Amniotic stem cell (primary cell): ENCODE measurements around the gene PODXL2.
A peak's percentile ranks its signal among the peaks of the same experiment; 100 is the strongest.
"Not testable (repeated sequence)": the region's sequence is repeated elsewhere in the genome, so short reads cannot be mapped to it uniquely, and the experiment has no call there.

Experiments
- DNase-seq: peaks from one replicate; lab custom pipeline; 2025; lab: John Stamatoyannopoulos, UW

Gene PODXL2

DNA sequence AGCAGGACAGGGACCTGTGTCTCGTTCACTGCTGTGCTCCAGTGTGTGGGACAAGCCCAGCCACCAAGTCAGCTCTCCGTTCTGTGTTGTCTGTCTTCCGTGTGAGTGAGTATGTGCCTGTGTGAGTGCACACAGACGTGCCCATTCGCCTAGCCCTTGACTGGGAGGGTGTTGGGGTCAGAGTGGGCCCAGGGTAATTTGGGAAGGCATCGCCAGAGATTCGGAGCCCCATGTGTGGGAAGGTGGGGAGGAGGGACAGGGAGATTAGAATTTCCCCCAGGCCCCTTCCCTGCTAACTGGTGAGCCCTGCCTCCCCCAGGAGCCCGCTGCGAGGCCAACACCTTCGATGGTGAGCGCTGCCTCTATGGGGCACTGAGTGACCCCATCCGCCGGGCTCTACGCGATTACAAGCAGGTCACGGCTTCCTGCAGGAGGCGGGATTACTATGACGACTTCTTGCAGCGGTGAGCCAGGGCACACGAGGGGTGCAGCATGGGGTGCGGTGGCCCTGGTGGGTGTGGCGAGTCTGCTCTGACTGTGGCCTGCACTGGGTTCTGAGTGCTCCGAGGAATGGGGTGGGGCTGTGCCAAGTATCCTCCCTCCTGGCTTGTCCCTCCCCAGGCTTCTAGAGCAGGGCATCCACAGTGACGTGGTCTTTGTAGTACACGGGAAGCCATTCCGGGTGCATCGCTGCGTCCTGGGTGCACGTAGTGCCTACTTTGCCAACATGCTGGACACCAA lies 46.8 kb downstream of the PODXL2 start:
- no peak for DNase-seq

DNA sequence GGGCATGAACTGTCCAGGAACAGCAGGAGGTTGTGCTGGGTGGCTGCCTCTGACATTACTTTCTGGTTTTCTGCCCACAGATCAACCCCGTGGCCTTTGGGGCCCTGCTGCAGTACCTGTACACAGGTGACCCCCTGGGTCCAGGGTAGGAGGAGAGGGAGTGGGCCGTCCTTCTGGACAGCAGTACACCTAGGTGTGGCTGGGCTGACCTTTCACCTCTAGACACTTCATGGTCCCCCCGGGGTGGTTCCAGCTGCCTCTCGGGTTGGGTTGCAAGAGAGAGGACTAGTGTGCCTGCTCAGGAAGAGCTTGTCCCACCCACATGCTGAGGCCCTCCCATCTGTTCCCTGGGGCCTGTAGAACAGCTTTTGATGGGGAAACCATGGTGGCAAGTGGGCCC lies 47.5 kb downstream of the PODXL2 start:
- DNase-seq = no peak

DNA sequence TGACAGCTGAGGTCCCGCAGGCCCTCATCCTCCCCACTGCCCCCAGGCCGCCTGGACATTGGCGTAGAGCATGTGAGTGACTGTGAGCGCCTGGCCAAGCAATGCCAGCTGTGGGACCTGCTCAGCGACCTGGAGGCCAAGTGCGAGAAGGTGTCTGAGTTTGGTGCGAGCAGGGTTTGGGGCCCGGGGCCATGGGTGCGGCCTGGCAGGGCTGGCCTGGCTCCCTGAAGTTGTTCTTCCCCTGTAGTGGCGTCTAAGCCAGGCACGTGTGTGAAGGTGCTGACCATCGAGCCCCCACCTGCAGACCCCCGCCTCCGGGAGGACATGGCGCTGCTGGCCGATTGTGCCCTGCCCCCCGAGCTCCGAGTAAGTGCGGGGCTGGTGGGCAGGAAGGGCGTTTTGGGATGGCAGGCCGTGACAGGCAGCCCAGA lies 48.0 kb downstream of the PODXL2 start:
- DNase-seq = no peak

DNA sequence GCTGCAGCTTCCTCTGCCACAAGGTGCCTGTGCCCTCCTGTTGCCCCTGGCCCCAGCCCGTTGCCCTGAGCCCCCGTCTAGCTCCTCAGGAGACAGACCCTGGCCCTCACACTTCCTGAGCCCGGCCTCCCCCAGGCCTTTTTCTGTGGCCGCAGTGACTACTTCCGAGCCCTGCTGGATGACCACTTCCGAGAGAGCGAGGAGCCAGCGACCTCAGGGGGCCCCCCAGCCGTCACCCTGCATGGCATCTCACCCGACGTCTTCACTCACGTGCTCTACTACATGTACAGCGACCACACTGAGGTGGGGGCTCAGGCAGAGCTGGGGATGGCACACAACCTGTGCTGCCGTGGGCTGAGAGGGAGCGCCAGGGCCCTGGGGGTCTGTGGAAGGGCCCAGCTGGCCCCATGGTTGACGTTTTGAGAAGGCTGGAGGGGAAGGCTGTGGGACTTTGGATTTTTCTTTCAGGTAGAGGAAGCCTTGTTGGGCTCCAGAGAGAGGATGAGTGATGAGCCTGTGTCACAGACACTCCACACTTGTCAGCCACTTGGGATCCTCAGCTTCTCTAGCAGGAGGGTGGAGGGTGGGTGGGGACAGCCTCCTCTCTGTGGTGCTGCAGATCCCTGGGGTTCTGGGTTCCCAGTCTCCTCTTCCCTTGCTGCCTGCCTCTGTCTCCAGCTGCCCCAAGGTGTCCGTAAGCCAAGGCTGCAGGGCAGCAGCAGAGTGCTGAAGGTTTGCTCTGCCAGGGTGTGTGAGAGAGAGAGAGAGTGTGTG lies 48.7 kb downstream of the PODXL2 start:
- DNase-seq = no peak

DNA sequence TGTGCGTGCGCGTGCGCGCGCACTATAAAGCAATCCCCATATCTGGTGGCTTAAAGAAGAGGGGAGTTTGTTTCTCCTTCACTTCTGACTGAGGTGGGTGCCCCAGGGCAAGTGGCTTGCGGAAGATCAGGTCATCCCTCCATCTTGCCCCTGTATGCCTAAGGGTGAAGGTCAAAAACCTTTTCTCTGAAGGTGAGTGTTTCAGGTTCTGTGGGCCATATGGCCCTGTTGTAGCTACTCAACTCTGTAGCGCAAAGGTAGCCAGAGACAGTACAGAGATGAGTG lies 49.3 kb downstream of the PODXL2 start:
- DNase-seq = no peak

DNA sequence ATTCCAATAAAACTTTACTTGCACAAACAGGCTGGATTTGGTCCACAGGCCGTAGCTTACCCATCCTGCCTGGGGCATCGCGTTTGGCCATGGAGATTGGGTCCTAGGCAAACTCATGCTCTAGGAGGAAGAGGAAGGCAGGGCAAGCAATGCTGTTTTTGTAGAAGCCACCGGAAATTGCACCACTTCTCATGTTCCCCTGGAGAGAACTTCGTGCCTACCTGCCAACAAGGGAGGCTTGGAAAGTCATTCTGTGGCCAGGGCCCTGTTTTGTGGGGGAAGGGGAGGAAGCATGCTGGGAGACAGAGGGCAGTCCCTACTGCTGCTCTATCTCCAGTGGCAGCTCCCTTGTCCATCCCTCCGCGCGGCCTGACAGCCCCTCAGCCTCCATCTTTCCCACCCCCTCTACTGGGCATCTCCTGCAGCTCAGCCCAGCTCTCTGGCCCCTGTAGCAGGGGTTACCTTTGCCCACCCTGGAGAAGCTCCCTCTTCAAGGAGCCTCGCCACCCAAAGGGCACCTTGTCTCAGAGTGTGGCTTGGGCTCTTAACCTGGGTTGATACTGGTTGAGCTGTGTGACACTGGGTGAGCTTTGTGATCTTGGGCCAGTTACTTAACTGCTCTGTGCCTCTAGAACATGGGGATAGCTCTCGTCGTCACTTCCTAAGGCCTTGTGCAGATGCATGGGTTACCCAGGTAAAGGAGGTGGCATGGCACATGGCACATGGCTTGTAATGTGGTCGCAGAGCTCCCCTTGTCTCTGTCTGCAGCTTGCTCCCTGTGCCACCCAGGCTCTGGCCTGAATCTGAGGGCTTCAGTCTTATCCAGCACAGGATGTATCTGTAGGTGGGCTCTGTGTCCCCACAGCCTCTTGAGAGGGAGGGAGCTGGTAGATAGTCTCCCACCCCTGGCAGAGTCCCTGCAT lies 49.9 kb downstream of the PODXL2 start:
- DNase-seq = no peak

DNA sequence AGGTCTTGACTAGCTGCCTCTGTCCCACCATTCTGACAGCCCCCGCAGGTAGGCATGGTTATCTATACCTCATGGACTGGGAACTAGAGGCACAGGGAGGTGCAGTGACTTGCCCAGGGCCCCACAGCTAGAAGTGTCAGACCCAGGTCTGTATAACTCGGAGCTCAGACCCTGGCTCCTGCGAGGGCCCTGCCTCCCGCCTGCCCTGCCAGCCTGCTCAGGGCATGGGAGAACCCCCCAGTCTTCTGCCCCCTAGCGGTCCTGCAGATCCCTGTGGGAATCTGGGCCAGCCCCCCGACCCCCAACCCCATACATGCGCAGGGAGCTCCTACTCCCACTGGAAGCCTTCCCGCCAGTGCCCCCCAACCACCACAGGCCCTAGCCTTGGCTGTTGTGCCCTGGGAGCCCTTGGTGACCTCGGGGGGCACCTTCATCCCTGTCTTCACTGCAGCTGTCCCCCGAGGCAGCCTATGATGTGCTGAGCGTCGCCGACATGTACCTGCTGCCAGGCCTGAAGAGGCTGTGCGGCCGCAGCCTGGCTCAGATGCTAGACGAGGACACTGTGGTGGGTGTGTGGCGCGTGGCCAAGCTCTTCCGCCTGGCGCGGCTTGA lies 50.7 kb downstream of the PODXL2 start:
- no peak for DNase-seq

DNA sequence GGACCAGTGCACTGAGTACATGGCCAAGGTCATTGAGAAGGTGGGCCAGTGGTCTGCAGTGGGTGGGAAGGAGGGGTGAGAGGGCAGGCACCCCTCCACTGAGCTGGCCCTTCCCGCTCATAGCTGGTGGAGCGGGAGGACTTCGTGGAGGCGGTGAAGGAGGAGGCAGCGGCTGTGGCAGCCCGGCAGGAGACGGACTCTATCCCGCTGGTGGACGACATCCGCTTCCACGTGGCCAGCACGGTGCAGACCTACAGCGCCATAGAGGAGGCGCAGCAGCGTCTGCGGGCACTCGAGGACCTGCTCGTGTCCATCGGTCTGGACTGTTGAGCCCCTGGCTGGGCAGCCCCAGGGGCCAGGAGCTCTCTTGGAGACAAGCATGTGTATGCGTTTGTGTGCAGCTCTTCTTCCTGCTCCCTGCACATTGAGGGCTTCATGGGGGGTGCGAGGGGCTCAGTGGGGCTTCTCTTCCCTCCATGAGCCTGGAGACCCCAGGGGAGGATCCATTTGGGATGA lies 51.2 kb downstream of the PODXL2 start:
- no peak for DNase-seq

DNA sequence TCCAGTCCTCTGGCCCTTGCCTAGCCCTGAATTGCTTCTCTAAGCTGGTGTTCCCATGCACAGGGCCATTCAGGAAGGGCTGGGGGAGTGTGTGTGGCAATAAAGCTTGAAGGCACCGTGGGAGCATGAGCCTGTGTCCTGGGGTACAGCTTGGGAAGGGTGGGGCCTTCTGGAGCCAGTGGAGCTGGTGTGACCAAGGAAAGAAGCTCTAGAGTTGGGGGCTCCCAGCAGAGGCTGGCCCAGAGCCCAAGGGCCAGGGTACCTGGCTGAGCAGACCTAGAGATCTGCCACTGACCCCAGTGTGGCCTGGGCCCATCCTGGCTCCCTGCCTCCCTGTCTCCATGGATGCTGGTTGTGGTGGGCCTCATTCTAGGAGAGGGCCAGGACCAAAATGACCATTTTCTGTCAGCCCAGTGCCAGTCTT lies 51.8 kb downstream of the PODXL2 start:
- no peak for DNase-seq

DNA sequence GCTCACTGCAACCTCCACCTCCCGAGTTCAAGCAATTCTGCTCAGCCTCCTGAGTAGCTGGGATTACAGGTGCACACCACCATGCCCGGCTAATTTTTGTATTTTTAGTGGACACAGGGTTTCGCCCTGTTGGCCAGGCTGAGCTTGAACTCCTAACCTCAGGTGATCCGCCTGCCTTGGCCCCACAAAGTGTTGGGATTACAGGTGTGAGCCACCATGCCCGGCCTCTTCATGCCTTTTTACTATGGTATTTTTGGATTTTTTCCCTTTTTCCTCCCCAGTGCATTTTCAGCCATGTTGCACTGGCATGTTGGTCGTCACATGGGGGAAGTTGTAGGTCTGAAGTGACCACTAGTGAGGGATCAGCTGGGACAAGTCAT lies 53.2 kb downstream of the PODXL2 start:
- DNase-seq = not testable (repeated sequence)

DNA sequence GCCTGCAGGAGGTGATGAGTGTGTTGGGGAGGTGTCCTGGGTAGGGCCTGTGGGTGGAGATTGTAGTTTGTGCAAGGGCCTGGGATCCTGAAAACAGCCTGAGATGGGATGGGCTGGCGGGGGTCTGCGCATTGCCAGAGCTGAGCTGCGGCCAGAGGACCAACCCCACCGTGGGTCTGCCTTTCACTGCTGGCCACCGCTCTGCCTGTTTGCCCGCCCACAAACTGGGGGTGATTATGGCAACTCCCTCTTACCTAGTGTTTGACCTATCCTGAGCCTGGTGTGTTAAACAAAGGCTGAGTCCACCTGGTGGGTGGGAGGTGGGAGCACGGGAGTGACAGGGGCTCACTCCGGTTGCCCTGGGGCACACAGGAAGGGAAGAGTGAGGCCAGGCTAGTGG lies 53.6 kb downstream of the PODXL2 start:
- no peak for DNase-seq

DNA sequence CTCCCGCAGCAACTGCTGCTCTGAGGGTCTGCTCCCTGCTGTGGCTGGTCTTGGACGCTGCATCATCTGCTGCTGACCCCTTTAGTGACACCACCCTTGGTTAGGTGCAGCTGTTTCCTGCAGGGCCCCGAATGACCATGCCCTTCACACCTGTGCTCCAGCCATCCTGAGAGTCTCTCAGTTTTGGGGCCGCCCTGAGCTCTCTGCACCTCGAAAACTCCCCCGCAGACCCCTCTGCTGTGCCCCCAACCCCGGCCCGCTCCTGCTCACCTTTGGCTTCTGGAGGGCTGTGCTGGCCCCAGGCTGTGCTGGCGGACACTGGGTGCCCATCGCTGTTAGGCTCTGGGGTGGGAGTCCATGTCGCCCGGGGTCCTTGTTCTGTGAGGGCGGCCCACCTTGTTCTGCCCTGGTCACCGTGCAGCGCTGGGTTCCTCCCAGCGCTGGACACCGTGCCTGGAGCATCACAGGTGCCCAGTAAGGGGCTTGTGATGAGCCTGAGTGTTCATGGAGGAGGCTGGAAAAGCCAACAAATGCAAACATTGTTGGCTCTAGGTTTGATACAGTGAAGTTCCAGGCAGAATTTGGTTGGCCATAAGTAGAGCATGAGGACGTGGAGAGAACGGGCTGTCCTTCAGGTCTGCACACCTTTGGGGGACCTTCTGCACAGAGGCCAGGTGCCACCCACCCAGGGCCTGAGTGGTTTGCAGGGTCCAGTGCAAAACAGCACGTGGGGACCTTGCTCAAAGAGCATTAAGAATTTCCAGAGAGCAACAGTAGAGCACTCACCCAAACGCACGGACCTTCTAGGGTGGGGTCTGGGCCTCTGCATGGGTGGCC lies 56.1 kb downstream of the PODXL2 start:
- no peak for DNase-seq

DNA sequence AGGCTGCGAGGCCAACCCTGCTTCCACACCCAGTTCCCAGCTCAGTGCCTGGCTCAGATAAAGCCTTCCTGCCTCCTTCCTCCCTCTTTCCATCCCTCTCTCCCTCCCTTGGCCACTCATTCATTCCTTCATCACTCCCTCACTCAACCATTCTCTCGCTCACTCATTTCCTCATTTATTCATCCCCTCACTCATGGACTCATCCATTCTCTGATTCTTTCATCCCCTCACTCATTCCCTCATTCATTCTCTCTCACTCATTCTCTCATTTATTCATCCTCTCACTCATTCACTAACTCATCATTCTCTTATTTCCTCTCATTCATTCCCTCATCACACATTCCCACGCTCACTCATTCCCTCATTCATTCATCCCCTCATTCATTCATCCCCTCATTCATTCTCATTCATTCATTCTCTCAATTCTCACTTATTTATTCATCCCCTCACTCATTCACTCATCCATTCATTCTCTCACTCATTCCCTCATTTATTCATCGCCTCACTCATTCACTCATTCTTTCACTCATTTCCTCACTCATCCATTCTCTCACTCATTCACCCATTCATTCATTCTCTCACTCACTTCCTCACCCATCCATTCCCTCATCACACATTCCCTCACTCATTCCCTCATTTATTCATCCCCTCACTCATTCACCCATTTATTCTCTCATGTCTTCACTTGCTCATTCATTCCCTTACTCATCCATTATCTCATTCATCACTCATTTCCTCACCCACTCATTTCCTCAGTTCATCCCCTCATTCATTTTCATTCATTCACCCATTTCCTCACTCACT lies 56.9 kb downstream of the PODXL2 start:
- DNase-seq = no peak

DNA sequence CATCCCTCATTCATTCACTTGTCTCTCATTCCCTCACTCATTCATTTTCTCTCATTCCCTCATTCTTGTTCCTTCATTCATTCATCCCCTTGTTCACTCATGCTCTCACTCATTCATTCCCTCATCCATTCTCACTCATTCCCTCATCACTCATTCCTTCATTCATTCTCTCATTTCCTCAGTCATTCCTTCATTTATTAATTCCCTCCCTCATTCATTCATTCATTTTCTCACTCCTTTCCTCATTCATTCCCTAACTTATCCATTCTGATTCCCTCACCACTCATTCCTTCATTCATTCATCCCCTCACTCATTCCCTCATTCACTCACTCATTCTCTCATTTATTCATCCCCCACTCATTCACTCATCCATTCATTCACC lies 57.5 kb downstream of the PODXL2 start:
- DNase-seq = no peak

DNA sequence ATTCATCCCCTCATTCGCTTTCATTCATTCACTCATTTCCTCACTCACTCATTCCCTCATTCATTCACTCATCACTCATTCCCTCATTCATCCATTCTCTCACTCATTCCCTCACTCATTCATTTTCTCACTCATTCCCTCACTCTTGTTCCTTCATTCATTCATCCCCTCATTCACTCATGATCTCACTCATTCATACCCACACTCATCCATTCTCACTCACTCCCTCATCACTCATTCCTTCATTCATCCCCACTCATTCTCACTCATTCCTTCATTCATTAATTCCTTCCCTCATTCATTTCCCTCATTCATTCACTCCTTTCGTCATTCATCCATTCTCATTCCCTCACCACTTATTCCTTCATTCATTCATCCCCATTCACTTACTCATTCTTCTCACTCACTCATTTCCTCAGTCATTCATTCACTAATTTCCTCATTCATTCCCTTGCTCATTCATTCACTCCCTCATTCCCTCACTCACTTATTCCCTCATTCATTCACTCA lies 58.3 kb downstream of the PODXL2 start:
- no peak for DNase-seq

DNA sequence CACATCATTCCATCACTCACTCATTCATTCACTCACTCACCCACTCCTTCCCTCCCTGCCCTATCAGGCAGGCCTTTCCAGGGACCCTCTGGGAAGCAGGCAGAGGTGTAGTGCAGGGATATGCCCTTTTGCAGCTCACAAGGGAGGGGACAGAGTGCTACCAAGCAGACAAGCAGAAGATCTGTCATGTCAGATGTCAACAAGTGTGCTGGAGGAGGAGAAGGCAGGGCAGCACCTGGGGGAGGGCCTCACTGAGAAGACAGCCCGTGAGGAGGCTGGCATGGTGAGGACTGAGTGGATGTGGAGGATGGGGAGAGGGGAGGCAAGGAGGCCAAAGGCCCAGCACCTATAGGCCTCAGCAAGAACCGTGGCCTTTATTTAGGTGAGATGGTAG lies 59.0 kb downstream of the PODXL2 start:
- no peak for DNase-seq

DNA sequence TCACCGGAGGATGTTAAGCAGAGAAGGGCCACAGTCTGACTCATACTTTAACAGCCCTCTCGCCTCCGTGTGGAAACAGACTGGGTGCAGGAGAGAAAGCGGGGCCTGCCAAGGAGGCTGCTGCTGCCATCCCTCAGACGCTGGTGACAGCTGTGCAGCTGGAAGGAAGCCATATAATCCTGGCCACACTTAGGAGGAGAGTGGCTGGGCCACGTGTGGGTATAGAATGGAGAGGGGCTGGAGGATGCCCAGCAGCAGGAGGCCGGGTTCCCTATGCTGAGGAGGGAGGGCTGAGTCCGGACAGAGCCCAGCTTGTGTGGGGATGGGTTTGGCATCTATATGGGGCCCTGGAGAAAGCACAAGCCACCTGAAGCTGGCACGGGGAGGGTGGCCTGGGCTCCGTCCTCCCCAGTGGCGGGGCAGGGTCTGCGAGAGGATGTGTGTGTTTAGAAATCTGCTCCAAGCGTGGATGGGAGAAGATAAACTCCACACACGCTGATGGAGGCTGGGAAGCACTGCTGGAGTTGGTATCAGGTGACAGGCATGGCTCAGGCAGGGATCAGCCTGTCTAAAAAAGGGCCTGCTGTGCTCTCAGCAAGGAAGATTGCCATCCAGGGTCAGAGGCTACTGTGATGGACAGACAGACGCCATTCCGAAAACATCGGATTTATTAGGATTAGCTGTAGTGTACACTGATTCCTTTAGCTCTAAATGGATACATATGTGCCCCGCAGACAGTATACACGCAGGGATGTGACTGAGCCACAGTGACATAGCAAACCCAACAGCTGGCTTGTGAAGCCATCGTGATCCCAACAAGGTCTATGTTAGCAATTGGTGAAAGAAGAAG lies 59.7 kb downstream of the PODXL2 start:
- DNase-seq = no peak

DNA sequence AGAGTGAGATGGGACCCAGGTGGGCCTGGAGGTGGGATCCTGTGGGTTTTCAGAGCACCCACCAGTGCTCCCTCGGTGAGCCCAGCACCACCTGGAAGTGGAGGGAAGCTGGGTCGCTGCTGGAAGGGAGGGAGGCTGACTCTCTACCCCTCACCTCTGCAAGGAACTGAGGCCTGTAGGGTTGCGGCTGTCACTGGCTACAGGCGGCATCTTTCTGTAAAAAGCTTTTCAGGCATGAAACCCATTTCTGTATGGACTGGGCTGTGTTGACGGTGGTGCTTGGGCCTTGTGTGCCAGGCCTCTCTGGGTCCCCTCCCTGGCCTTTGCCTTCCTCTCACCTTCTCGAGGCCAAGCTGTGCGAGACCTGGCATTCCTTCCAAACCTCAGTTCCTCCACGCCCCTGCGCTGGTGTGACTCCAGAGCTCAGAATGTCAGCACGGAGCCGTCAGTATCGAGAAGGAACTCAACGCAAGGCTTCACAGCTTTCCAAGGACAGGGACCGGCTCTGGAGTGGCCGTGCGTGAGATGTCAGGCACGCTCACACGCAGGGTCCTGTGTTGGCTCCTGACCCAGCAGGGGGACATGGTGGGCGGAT lies 60.4 kb downstream of the PODXL2 start:
- no peak for DNase-seq

DNA sequence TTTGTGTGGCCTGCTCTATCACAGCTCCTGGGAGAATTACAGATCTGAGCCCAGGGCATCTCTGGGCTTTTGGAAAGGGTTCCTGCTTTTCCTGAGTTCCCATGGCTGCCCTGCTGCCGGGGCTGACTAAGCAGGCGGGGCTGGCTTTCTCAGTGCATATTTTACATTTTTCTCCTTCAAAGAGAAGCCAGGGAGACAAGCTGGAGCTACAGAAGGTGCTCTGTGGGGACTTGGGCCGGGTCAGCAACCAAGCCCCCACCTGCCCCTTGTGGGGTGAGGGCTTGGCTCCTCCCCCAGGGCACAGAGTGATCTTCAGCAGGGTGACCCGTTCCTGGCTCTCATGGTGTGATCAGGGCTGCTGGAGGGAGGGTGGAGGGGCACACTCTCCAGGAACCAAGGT lies 61.1 kb downstream of the PODXL2 start:
- DNase-seq = peak; percentile 12
